ENCODE results near the gene LIPC. TPM values are rescaled to one million over a fixed set of nuclear protein-coding genes. Genes with fewer than 3 reads are reported as not detected.

Gene LIPC
- polyA plus RNA-seq, 3 donors: 0.37 TPM; not detected in 2

- Mint-ChIP-seq H3K4me1 (no peaks in the 10 kb centered on the region), H3K27ac (no peak overlapping the region), H3K27me3 (ENCODE audit: low read depth in 3 of 3) (peaks cover 0 to 5% (median 4%) of the 10 kb centered on the region in 3 donors), H3K36me3 (no peaks in the 10 kb centered on the region), H3K4me3 (no peak overlapping the region), H3K9me3 (peaks cover 0 to 1% (median 0%) of the 10 kb centered on the region in 7 donors)
- no peak overlapping the region for H3K4me2 ChIP-seq (replicated peaks; ENCODE audit: extremely low read depth, low read length, poor library complexity, severe bottlenecking)
- H3K4me3 ChIP-seq (replicated peaks in 1 of 3; ENCODE audit: low read depth in 2 of 3, low read length in 3 of 3): no peak overlapping the region
- no peaks in the 10 kb centered on the region for H4K20me1 ChIP-seq (ENCODE audit: insufficient read depth, low read length)
- H3K27me3 ChIP-seq (ENCODE audit: control insufficient read depth in 2 of 2, insufficient read depth in 2 of 2, low read length in 2 of 2): no peaks in the 10 kb centered on the region
- TF ChIP-seq, protein P1, sequence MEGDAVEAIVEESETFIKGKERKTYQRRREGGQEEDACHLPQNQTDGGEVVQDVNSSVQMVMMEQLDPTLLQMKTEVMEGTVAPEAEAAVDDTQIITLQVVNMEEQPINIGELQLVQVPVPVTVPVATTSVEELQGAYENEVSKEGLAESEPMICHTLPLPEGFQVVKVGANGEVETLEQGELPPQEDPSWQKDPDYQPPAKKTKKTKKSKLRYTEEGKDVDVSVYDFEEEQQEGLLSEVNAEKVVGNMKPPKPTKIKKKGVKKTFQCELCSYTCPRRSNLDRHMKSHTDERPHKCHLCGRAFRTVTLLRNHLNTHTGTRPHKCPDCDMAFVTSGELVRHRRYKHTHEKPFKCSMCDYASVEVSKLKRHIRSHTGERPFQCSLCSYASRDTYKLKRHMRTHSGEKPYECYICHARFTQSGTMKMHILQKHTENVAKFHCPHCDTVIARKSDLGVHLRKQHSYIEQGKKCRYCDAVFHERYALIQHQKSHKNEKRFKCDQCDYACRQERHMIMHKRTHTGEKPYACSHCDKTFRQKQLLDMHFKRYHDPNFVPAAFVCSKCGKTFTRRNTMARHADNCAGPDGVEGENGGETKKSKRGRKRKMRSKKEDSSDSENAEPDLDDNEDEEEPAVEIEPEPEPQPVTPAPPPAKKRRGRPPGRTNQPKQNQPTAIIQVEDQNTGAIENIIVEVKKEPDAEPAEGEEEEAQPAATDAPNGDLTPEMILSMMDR (IDR thresholded peaks at IDR 0.05): no peak
- no peak for DNase-seq
- no peak overlapping the region for H2AFZ ChIP-seq (ENCODE audit: insufficient read depth, low read depth, low read length, poor library complexity, severe bottlenecking)
- no peaks in the 10 kb centered on the region for H3K36me3 ChIP-seq (replicated peaks in 1 of 2; ENCODE audit: control insufficient read depth in 1 of 2, insufficient read depth in 2 of 2, low read length in 2 of 2)
- intact Hi-C loops (cut with micrococcal nuclease): no loop called here
- no peaks in the 10 kb centered on the region for H3K79me2 ChIP-seq (ENCODE audit: insufficient read depth, low read length)
- no peak overlapping the region for H3K27ac ChIP-seq (ENCODE audit: low read depth in 1 of 2, low read length in 2 of 2)
- no peaks in the 10 kb centered on the region for H3K4me1 ChIP-seq (ENCODE audit: control insufficient read depth in 1 of 2, insufficient read depth in 2 of 2, low read length in 2 of 2)
- WGBS (ENCODE audit: insufficient coverage): 80% methylated on average over 1 of the region's 5 CpGs
- no peaks in the 10 kb centered on the region for H3K9me3 ChIP-seq (replicated peaks in 1 of 2; ENCODE audit: control insufficient read depth in 1 of 2, insufficient read depth in 1 of 2, low read length in 2 of 2)
- H3K9ac ChIP-seq (ENCODE audit: insufficient read depth, low read length, poor library complexity, severe bottlenecking): no peak overlapping the region
These were observed 7.1 kb upstream of the LIPC start for GRCh38 chr15:58424722-58425121.

GRCh38 chr15:58425185-58425584 lies 6.6 kb upstream of the LIPC start:
- Mint-ChIP-seq H3K36me3 (no peaks in the 10 kb centered on the region), H3K9me3 (peaks cover 0 to 1% (median 0%) of the 10 kb centered on the region in 7 donors), H3K4me1 (no peaks in the 10 kb centered on the region), H3K27me3 (ENCODE audit: low read depth in 3 of 3) (peaks cover 0 to 5% (median 4%) of the 10 kb centered on the region in 3 donors), H3K27ac (no peak overlapping the region), H3K4me3 (no peak overlapping the region)
- Histone ChIP-seq H3K9me3 (replicated peaks in 1 of 2; ENCODE audit: control insufficient read depth in 1 of 2, insufficient read depth in 1 of 2, low read length in 2 of 2) (no peaks in the 10 kb centered on the region), H4K20me1 (ENCODE audit: insufficient read depth, low read length) (no peaks in the 10 kb centered on the region), H3K4me2 (replicated peaks; ENCODE audit: extremely low read depth, low read length, poor library complexity, severe bottlenecking) (no peak overlapping the region), H3K27ac (ENCODE audit: low read depth in 1 of 2, low read length in 2 of 2) (no peak overlapping the region), H3K4me1 (ENCODE audit: control insufficient read depth in 1 of 2, insufficient read depth in 2 of 2, low read length in 2 of 2) (no peaks in the 10 kb centered on the region), H2AFZ (ENCODE audit: insufficient read depth, low read depth, low read length, poor library complexity, severe bottlenecking) (no peak overlapping the region), H3K4me3 (replicated peaks in 1 of 3; ENCODE audit: low read depth in 2 of 3, low read length in 3 of 3) (no peak overlapping the region), H3K79me2 (ENCODE audit: insufficient read depth, low read length) (no peaks in the 10 kb centered on the region), H3K9ac (ENCODE audit: insufficient read depth, low read length, poor library complexity, severe bottlenecking) (no peak overlapping the region), H3K27me3 (ENCODE audit: control insufficient read depth in 2 of 2, insufficient read depth in 2 of 2, low read length in 2 of 2) (no peaks in the 10 kb centered on the region), H3K36me3 (replicated peaks in 1 of 2; ENCODE audit: control insufficient read depth in 1 of 2, insufficient read depth in 2 of 2, low read length in 2 of 2) (no peaks in the 10 kb centered on the region)
- TF ChIP-seq, protein P1 (IDR thresholded peaks at IDR 0.05): no peak
- intact Hi-C loops (cut with micrococcal nuclease): no loop called here
- no peak for DNase-seq
- 94% methylated on average over 2 of the region's 3 CpGs for WGBS (ENCODE audit: insufficient coverage)

All from CD14-positive monocyte (primary cell).